Measurements from ENCODE around the gene ADAM19. TPM values are rescaled to one million over a fixed set of nuclear protein-coding genes. Genes with fewer than 3 reads are reported as not detected.

The ADAM19 gene
- total and polyA plus RNA-seq, 2 of the 4 experiments (the other 2 are of a cell fraction): 35.5 to 49.2 TPM

GRCh38 chr5:157556615-157557418, 18.8 kb downstream of the ADAM19 start:
- no peak overlapping the region for H4K5ac ChIP-seq (ENCODE audit: low read depth, low read length)
- ATAC-seq (ENCODE audit: low read depth): no peak
- H2BK15ac ChIP-seq (ENCODE audit: low read depth, low read length): peak overlapping the region; percentile 42; the same call in 2 of the 3 replicates
- H3K4me1 ChIP-seq (ENCODE audit: control insufficient read depth, insufficient read depth, low read length): peaks cover 40% of the 10 kb centered on the region
- DNase-seq: no peak
- H2AK9ac ChIP-seq (replicated peaks; ENCODE audit: low read depth, low read length, poor library complexity): no peak overlapping the region
- peak overlapping the region; percentile 63; the same call in 1 of the 2 replicates for H2AK5ac ChIP-seq (ENCODE audit: low read depth, low read length)
- H3K36me3 ChIP-seq (ENCODE audit: control insufficient read depth, insufficient read depth, low read length): peaks cover 4% of the 10 kb centered on the region; the same call in 1 of the 2 replicates
- no peak overlapping the region for H3K27ac ChIP-seq (ENCODE audit: insufficient read depth, low read length)
- H4K8ac ChIP-seq (ENCODE audit: low read depth in 2 of 2, low read length in 2 of 2): peak overlapping the region in 1 of 2 experiments; percentile 2; a peak in 2 of 4 replicates
- 100% methylated on average over 5 of the region's 8 CpGs; no CpG with 5 or more reads in 1 of the 2 experiments for WGBS, 2 experiments (ENCODE audit: extremely low coverage in 2 of 2, insufficient read length in 1 of 2)
- BruUV-seq (replicated peaks): no TSS peak
- peak overlapping the region; percentile 55; the same call in 1 of the 2 replicates for H2BK120ac ChIP-seq (ENCODE audit: low read depth, low read length)
- CTCF ChIA-PET: no interaction called here
- H2BK5ac ChIP-seq (ENCODE audit: low read depth, low read length, poor library complexity, severe bottlenecking): peak overlapping the region; percentile 73
- dilution Hi-C loops (cut with HindIII; ENCODE audit: low sequenced_read_pairs, unreplicated experiment) (no loop called here), intact Hi-C loops (cut with micrococcal nuclease) (loop anchor here (5.0 kb wide), 1 partner anchor 185 kb away; no protein-coding TSS in a partner anchor), in situ Hi-C loops (cut with MboI; ENCODE audit: low sequenced_read_pairs) (loop anchor here (25.0 kb wide), 1 partner anchor 1630 kb away; no protein-coding TSS in a partner anchor)
- H4K20me1 ChIP-seq (ENCODE audit: insufficient read depth, low read length): peaks cover 19% of the 10 kb centered on the region; the same call in 1 of the 2 replicates
- H3K4me3 ChIP-seq (ENCODE audit: insufficient read depth, low read depth, low read length): no peak overlapping the region
- no peak overlapping the region for H3K4me2 ChIP-seq (ENCODE audit: low read depth, low read length)
- peaks cover 38% of the 10 kb centered on the region for H3K9me1 ChIP-seq (ENCODE audit: insufficient read depth, low read length)
- POLR2A ChIA-PET (ENCODE audit: unreplicated experiment): no interaction called here
- peak overlapping the region; percentile 11; the same call in 1 of the 2 replicates for H3K18ac ChIP-seq (ENCODE audit: low read depth, low read length)
- peak overlapping the region; percentile 42; the same call in 1 of the 2 replicates for H3K4ac ChIP-seq (ENCODE audit: low read depth, low read length)
- peaks cover 21 to 71% of the 10 kb centered on the region in 2 experiments for H3K79me1 ChIP-seq (ENCODE audit: low read depth in 1 of 2, low read length in 2 of 2)
- H2BK20ac ChIP-seq (ENCODE audit: low read depth, low read length): peak overlapping the region; percentile 41; the same call in 1 of the 2 replicates
- H4K91ac ChIP-seq (ENCODE audit: insufficient read depth, low read depth, low read length): peak overlapping the region; percentile 41; the same call in 1 of the 2 replicates
- H3K56ac ChIP-seq (ENCODE audit: extremely low read depth, insufficient read depth, low read length): no peak overlapping the region
- H3K27me3 ChIP-seq (ENCODE audit: control insufficient read depth, insufficient read depth, low read length): no peaks in the 10 kb centered on the region
- H3K14ac ChIP-seq (replicated peaks; ENCODE audit: low read depth, low read length): peak overlapping the region; percentile 34
- no peaks in the 10 kb centered on the region for H3K9me3 ChIP-seq (ENCODE audit: control insufficient read depth, insufficient read depth, low read length)
- no peak overlapping the region for H2AFZ ChIP-seq (replicated peaks; ENCODE audit: low read length, poor library complexity)
- H3K23ac ChIP-seq (ENCODE audit: low read depth, low read length): peak overlapping the region; percentile 71; the same call in 1 of the 2 replicates
- no peak overlapping the region for H3K9ac ChIP-seq (ENCODE audit: low read depth, low read length)
- no peak for TF ChIP-seq CTCF (conservative IDR thresholded peaks at IDR 0.05; ENCODE audit: low read depth, low read length)
- TF ChIP-seq RAD21 (IDR thresholded peaks at IDR 0.05; ENCODE audit: low read length): no peak
- no peak for TF ChIP-seq BHLHE40 (IDR thresholded peaks at IDR 0.05; ENCODE audit: low read depth, low read length)
- no peak for TF ChIP-seq ELK1 (IDR thresholded peaks at IDR 0.05; ENCODE audit: borderline replicate concordance, low read depth, low read length)
- TF ChIP-seq RFX5 (IDR thresholded peaks at IDR 0.05; ENCODE audit: low read depth, low read length): no peak
- TF ChIP-seq NFE2L2 (IDR thresholded peaks at IDR 0.05; ENCODE audit: low read depth, low read length): no peak
- no peak for TF ChIP-seq SMC3 (IDR thresholded peaks at IDR 0.05; ENCODE audit: low read depth, low read length)
- no peak for TF ChIP-seq POLR2A (IDR thresholded peaks at IDR 0.05; ENCODE audit: low read depth, low read length)
- TF ChIP-seq MAZ (IDR thresholded peaks at IDR 0.05; ENCODE audit: borderline replicate concordance, low read depth, low read length): no peak
- TF ChIP-seq RCOR1 (IDR thresholded peaks at IDR 0.05; ENCODE audit: insufficient replicate concordance, low read length): no peak
- TF ChIP-seq MAFK (IDR thresholded peaks at IDR 0.05; ENCODE audit: low read depth, low read length): no peak
- no peak for TF ChIP-seq FOS (IDR thresholded peaks at IDR 0.05; ENCODE audit: low read depth, low read length)
- no peak for TF ChIP-seq CHD1 (IDR thresholded peaks at IDR 0.05; ENCODE audit: low read depth, low read length)
- TF ChIP-seq MXI1 (IDR thresholded peaks at IDR 0.05; ENCODE audit: borderline replicate concordance, low read depth, low read length): no peak
